GM19397 (cell line): ENCODE measurements around the gene ABI1.

Source experiments
- ATAC-seq: cut with Tn5 transposase; IDR thresholded peaks from one replicate; pipeline ENCODE4 v1.9.1; 2021; ENCODE audit warnings: mild to moderate bottlenecking, moderate library complexity; ENCODE audit not compliant: unreplicated experiment

The ABI1 gene

GRCh38 chr10:26776258-26776657 lies 84.5 kb downstream of the ABI1 start:
- no peak for ATAC-seq

- ATAC-seq: no peak
These were observed 87.1 kb downstream of the ABI1 start for GRCh38 chr10:26773633-26774032.

- no peak for ATAC-seq
These were observed 90.7 kb downstream of the ABI1 start for GRCh38 chr10:26770069-26770468.

- no peak for ATAC-seq
These were observed 95.2 kb downstream of the ABI1 start for GRCh38 chr10:26765549-26765948.

GRCh38 chr10:26759008-26759407 lies 101.8 kb downstream of the ABI1 start:
- no peak for ATAC-seq

GRCh38 chr10:26755443-26755903 lies 105.3 kb downstream of the ABI1 start:
- peak; percentile 94 for ATAC-seq

GRCh38 chr10:26746061-26746460 lies 114.7 kb downstream of the ABI1 start:
- no peak for ATAC-seq

- ATAC-seq: no peak
These were observed 116.9 kb downstream of the ABI1 start for GRCh38 chr10:26743841-26744240.

GRCh38 chr10:26743091-26743490 lies 117.7 kb downstream of the ABI1 start:
- ATAC-seq: no peak

- ATAC-seq: no peak
These were observed 119.4 kb downstream of the ABI1 start for GRCh38 chr10:26741368-26741767.

GRCh38 chr10:26739071-26739631 lies 121.6 kb downstream of the ABI1 start:
- peak; percentile 44 for ATAC-seq

GRCh38 chr10:26738301-26738911 lies 122.4 kb downstream of the ABI1 start:
- no peak for ATAC-seq

- ATAC-seq: no peak
These were observed 123.0 kb downstream of the ABI1 start for GRCh38 chr10:26737730-26738129.

- no peak for ATAC-seq
These were observed 125.3 kb downstream of the ABI1 start for GRCh38 chr10:26735435-26735834.

- no peak for ATAC-seq
These were observed 126.8 kb downstream of the ABI1 start for GRCh38 chr10:26733750-26734568.

GRCh38 chr10:26730552-26730951 lies 130.2 kb downstream of the ABI1 start:
- no peak for ATAC-seq

GRCh38 chr10:26729395-26729794 lies 131.4 kb downstream of the ABI1 start:
- no peak for ATAC-seq

GRCh38 chr10:26728957-26729356 lies 131.8 kb downstream of the ABI1 start:
- no peak for ATAC-seq

- no peak for ATAC-seq
These were observed 133.8 kb downstream of the ABI1 start for GRCh38 chr10:26727005-26727404.

GRCh38 chr10:26725837-26726727 lies 134.7 kb downstream of the ABI1 start:
- no peak for ATAC-seq

GRCh38 chr10:26723016-26723415 lies 137.7 kb downstream of the ABI1 start:
- ATAC-seq: no peak
